LHCN-M2 (cell line): ENCODE measurements around the gene NPIPB2. TPM values are rescaled to one million over a fixed set of nuclear protein-coding genes. Genes with fewer than 3 reads are reported as not detected.

Experiments
- DNase-seq: peaks from one replicate; pipeline ENCODE4 v3.0.0-alpha.2; 2012; ENCODE audit warnings: low read depth
- total RNA-seq: library from RNA; depleted of rRNA; stranded (reverse); fragments of >200 nt; gene quantifications from 2 replicates; pipeline ENCODE4 v1.2.3, GENCODE V29; 2014; rRNA removed

Gene NPIPB2
- total RNA-seq, 1 experiment from 2014 or later: 1.7 TPM

DNA sequence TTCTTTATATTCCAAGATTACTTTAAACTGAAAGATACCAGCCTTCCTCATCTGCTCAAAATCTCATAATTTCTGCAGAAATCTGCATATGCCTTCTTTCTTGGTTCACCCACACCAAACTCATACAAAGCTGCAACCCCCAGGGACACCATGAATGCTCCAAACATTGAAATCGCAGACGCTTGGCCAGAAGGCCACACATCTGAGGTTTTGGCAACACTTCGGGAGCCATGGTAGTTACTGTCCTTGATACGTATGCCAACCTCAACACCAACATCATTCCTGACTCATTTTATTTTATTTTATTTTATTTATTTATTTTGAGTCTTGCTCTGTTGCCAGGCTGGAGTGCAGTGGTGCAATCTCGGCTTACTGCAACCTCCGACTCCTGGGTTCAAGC, 37.9 kb downstream of the NPIPB2 start:
- no peak for DNase-seq

DNA sequence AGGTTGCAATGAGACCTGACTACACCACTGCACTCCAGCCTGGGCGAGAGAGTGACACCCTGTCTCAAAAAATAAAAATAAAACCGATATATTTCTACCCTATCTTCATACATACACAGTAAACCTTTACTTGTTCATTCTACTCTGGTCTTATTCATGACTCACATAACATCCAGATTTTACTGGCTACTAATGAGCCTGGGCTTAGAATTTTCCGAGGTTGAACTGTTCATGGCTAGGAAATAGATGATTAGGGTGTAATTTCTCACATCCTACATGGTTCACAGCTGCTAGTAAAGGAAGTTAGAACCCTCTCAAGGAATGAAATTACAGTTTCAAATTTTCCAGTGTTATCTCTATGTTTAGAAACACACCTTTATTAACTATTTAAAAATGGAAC, 40.8 kb downstream of the NPIPB2 start:
- peak; percentile 52 for DNase-seq

DNA sequence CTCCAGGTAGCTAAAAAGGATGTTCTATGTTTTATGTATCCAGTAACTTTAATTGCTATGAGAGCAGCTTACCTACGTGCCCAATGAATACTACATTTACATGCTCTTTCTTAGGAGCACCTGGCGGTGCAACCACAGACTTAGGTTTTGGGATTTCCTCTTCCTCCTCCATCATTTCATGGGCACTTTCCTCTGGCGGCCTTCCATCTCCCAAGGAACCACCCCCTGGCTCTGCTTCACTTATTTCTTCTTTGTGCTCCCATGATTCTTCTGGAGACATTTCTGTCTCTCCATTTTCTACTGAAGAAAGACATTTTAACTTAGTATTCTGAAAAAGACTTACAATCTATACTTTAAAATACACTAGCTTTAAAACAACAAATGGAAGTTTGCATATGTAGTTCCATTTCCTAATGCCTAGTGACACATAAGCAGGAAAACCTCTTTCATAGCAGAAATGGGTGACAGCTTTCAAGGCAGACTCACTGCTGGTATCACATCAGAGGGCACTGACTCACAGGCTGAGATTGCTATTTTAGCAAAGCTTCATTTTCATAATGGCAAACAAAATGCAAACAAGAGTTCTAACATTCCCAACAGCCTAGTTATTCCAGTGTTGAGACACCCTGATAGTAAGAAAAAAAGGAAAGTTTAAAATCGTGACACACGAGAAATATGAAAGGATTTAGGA, 45.2 kb downstream of the NPIPB2 start:
- DNase-seq: peak; percentile 65

DNA sequence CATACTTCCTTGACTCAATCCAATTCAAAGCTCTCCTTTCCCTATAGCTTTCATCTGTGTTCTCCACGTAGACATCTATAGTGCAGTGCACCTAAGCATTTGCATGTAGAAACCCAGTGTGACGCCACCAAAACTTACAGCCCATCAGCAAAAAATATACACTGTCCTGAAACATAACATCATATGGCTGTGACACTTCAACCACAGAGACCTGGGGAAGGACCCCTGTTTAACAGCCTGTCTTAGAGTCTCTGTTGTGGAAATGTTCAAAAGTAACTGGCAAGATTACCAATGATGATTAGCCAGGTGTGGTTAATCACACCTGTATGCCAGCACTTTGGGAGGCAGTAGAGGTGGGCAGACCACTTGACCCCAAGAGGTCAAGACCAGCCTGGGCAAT, 48.3 kb downstream of the NPIPB2 start:
- no peak for DNase-seq

DNA sequence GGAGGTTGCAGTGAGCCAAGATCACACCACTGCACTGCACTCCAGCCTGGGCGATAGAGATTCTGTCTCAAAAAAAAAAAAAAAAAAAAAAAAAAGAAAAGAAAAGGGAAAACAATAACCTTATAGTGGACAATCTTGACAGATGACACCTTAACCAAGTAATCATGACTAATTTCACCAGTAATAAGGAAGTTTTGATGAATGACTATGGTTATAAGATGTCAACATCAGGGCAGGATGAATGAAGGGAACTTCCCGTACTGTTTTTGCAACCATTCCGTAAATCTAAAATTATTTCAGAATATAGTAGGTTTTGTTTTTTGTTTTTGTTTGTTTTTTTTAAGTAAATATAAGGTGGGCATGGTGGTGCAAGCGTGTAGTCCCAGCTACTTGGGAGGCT, 49.1 kb downstream of the NPIPB2 start:
- DNase-seq: no peak

DNA sequence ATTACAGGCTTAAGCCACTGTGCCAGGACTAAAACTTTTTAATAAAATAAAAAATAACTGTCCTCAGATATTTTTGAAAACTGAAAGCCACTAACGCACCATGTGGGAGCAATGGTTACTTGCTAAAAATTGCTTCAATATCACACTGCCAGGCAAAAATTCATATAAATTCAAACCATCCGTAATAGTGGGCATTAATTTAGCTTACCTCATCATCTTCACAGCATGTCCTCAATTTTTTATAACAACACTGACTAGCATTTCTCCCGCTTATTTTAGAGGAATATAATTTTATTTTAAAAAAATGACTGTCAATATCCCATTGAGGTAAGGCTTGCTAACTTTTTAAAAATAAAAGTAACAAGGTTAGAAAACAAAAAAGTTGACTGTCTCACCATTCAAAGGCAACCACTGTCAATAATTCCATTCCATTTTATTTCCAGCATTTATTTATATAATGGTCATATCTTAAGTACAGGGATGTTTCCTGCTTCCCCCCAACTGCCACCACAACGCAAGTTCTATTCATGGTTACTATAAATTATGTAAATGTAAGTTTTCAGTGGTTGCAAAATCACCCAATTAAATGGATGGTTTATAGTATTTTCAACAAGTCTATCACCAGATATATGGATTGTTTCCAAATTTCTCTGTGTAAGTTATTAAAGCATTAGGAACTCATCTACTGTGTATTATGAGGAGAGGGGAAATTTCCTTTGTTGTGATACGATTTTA, 51.4 kb downstream of the NPIPB2 start:
- no peak for DNase-seq

DNA sequence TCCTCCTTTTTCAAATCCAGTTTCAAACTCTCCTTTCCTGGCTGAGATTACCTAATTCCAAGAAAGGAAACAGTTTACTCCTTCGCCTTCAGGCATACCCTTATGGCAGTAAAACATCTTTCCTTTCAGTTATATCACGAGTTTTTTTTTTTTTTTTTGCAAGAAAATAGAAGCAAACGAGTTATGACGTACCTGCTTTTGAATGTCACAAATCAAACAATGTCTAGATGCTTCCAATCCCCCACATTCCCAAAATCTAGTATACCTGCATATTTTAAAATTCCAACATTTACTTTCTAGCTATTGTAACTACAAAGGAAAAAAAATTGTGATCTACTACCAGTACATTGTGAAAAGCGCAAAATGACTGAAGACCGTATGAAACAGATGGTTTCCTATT, 55.0 kb downstream of the NPIPB2 start:
- no peak for DNase-seq

DNA sequence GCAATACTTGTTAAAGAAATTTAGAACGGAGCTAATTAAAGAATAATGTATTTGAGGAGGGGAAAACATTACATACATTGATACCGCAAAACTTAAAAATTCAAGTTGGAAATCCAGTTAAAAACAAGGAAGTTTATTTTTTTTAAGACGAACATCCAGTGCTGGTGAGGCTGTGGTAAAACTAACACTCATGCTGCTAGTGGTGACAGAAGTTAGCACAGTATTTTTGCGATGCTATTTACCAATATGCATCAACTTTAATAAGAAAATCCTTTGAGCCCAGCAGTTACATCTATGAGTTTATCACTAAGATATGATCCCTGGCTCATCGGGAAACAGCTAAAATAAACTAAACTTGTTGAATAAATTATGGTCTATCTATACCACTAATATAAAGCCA, 57.8 kb downstream of the NPIPB2 start:
- DNase-seq: no peak

DNA sequence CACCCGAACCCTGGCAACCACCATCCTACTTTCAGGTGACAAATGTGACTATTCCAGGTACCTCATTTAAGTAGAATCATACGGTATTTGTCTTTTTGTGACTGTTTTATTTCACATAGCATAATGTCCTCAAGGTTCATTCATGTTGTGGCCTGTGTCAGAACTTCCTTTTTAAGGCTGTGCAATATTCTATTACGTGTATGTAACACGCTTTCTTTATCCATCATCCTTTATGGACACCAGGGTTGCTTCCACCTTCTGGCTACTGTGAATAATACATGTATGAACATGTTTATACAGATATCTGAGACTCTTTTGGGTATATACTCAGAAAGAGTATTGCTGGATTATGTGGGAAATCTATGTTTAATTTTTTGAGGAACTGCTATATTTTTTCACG, 61.8 kb downstream of the NPIPB2 start:
- DNase-seq: no peak

DNA sequence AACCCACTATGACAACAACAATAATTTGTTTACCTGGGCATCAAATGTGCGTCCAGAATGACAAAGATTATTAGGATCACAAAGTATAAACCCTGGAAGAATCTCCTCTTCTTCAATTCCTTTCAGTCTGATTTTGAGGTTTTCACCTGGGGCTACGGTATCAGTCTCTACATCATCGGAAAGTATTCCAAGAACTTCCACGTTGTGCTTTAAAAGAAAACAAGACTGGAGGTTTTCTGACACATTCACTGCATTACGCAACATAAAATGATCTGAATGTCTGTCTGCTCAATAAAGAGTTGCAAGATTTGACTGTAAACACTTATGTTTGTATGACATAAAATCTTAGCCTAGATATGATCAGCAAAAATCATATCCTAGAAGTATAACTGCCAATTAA, 64.5 kb downstream of the NPIPB2 start:
- DNase-seq: peak; percentile 16

Other genes with a start within 250 kb of the NPIPB2 start
- gene TXNDC11, start 199.2 kb downstream of the NPIPB2 start, total RNA-seq: 27.3 and 31.0 TPM in 2 replicates
- gene ZC3H7A, start 144.8 kb downstream of the NPIPB2 start, total RNA-seq: 26.5 and 42.4 TPM in 2 replicates
- gene RSL1D1, start 90.5 kb downstream of the NPIPB2 start, total RNA-seq: 216 and 226 TPM in 2 replicates
- gene GSPT1, start 26.1 kb downstream of the NPIPB2 start, total RNA-seq: 98.0 and 101 TPM in 2 replicates
- not detected in 2 replicates for gene TNFRSF17, start 23.2 kb upstream of the NPIPB2 start, total RNA-seq
- gene SNX29, start 34.7 kb upstream of the NPIPB2 start, total RNA-seq: 3.7 and 5.0 TPM in 2 replicates